ENCODE results near the gene TMEM232. TPM values are rescaled to one million over a fixed set of nuclear protein-coding genes. Genes with fewer than 3 reads are reported as not detected.
"Not testable (repeated sequence)": the region's sequence is repeated elsewhere in the genome, so short reads cannot be mapped to it uniquely, and the experiment has no call there.

The TMEM232 gene
- total and polyA plus RNA-seq, 8 donors: 1.2 to 8.8 (median 5.2) TPM; not detected in 3

- intact Hi-C loops (cut with DNase I; ENCODE audit: low total_unique reads): no loop called here
- no peaks in the 10 kb centered on the region for H3K36me3 ChIP-seq
- peak in 1 of 2 donors; percentile 71 for DNase-seq
- WGBS, 5 donors: 37 to 54% (median 45%) methylated on average over 3 of the region's 3 CpGs
- TF ChIP-seq CTCF (IDR thresholded peaks at IDR 0.05) (no peak), EP300 (IDR thresholded peaks at IDR 0.05) (no peak), POLR2A (IDR thresholded peaks at IDR 0.05) (no peak), POLR2AphosphoS5 (IDR thresholded peaks at IDR 0.05) (no peak)
- no peaks in the 10 kb centered on the region for H3K9me3 ChIP-seq
- H3K4me3 ChIP-seq: no peak overlapping the region
- H3K4me1 ChIP-seq: peaks cover 6 to 30% (median 20%) of the 10 kb centered on the region in 4 donors
- no peaks in the 10 kb centered on the region for H3K27me3 ChIP-seq
- peak overlapping the region in 2 of 5 donors; percentile 39 to 56 for H3K27ac ChIP-seq
Observed at GRCh38 chr5:110736753-110737152, 10.3 kb upstream of the TMEM232 start.

- no peak overlapping the region for H3K27ac ChIP-seq
- no peaks in the 10 kb centered on the region for H3K9me3 ChIP-seq
- no peak overlapping the region for H3K4me3 ChIP-seq
- no peaks in the 10 kb centered on the region for H3K36me3 ChIP-seq
- 43 to 79% (median 58%) methylated on average over 1 of the region's 1 CpG for WGBS, 5 donors
- intact Hi-C loops (cut with DNase I; ENCODE audit: low total_unique reads): no loop called here
- TF ChIP-seq EP300 (IDR thresholded peaks at IDR 0.05) (no peak), CTCF (IDR thresholded peaks at IDR 0.05) (no peak), POLR2AphosphoS5 (IDR thresholded peaks at IDR 0.05) (no peak), POLR2A (IDR thresholded peaks at IDR 0.05) (no peak)
- no peaks in the 10 kb centered on the region for H3K27me3 ChIP-seq
- peaks cover 6 to 19% (median 13%) of the 10 kb centered on the region in 4 donors for H3K4me1 ChIP-seq
- no peak for DNase-seq
Observed at GRCh38 chr5:110735556-110735955, 9.1 kb upstream of the TMEM232 start.

GRCh38 chr5:110734101-110734500 lies 7.6 kb upstream of the TMEM232 start:
- Histone ChIP-seq H3K4me1 (peaks cover 0 to 7% (median 2%) of the 10 kb centered on the region in 4 donors), H3K4me3 (no peak overlapping the region), H3K27ac (no peak overlapping the region), H3K9me3 (no peaks in the 10 kb centered on the region), H3K27me3 (no peaks in the 10 kb centered on the region), H3K36me3 (no peaks in the 10 kb centered on the region)
- TF ChIP-seq POLR2AphosphoS5 (IDR thresholded peaks at IDR 0.05) (no peak), EP300 (IDR thresholded peaks at IDR 0.05) (no peak), POLR2A (IDR thresholded peaks at IDR 0.05) (no peak), CTCF (IDR thresholded peaks at IDR 0.05) (no peak)
- intact Hi-C loops (cut with DNase I; ENCODE audit: low total_unique reads): no loop called here
- 85 to 94% (median 88%) methylated on average over 2 of the region's 2 CpGs for WGBS, 5 donors
- DNase-seq: no peak

- H3K27ac ChIP-seq; H3K4me1 ChIP-seq; H3K4me3 ChIP-seq; H3K9me3 ChIP-seq; H3K36me3 ChIP-seq; DNase-seq; intact Hi-C loops (cut with DNase I; ENCODE audit: low total_unique reads); H3K27me3 ChIP-seq: not testable (repeated sequence)
- 92 to 100% (median 98%) methylated on average over 2 of the region's 2 CpGs for WGBS, 5 donors
Observed at GRCh38 chr5:110731499-110731898, 5.0 kb upstream of the TMEM232 start.

- intact Hi-C loops (cut with DNase I; ENCODE audit: low total_unique reads): no loop called here
- TF ChIP-seq POLR2A (IDR thresholded peaks at IDR 0.05): no peak
- TF ChIP-seq EP300 (IDR thresholded peaks at IDR 0.05): no peak
- TF ChIP-seq POLR2AphosphoS5 (IDR thresholded peaks at IDR 0.05): no peak
- peak in 1 of 7 experiments; percentile 12 for TF ChIP-seq CTCF (IDR thresholded peaks at IDR 0.05)
- Histone ChIP-seq H3K4me3 (peak overlapping the region; percentile 37 to 50 (median 48)), H3K27ac (no peak overlapping the region), H3K9me3 (no peaks in the 10 kb centered on the region), H3K36me3 (no peaks in the 10 kb centered on the region), H3K4me1 (peaks cover 0 to 4% (median 0%) of the 10 kb centered on the region in 4 donors), H3K27me3 (no peaks in the 10 kb centered on the region)
- WGBS, 5 donors: 23 to 38% (median 29%) methylated on average over 5 of the region's 5 CpGs
- peak in 1 of 2 donors; percentile 20 for DNase-seq
Observed at GRCh38 chr5:110727025-110727314, 499 bp upstream of the TMEM232 start.

Data from stomach (tissue), 9 donors.